PC-9 (cell line): ENCODE results near the gene CEP44. TPM values are rescaled to one million over a fixed set of nuclear protein-coding genes. Genes with fewer than 3 reads are reported as not detected.

Source experiments
- BruUV-seq: library from RNA; stranded (reverse); fragments of 400-500 nt; replicated peaks from 2 replicates; lab custom pipeline; 2021; lab: Mats Ljungman, UMichigan
- CTCF ChIA-PET: fragments of 300-600 bp; sonication (Branson Sonifier 250); formaldehyde crosslinking; loops from one replicate; lab custom pipeline; 2022; ENCODE audit warnings: antibody characterized with exemption; lab: Charles Lee
- POLR2A ChIA-PET: fragments of 300-600 bp; sonication (Branson Sonifier 250); formaldehyde crosslinking; loops from one replicate; lab custom pipeline; 2022; ENCODE audit warnings: antibody characterized with exemption; ENCODE audit not compliant: unreplicated experiment; lab: Charles Lee
- DNase-seq, 2 experiments: peaks; one replicate each; pipeline versions ENCODE4 v3.0.0 to v3.0.0-alpha.2; 2015 to 2022; ENCODE audit warnings: mixed read lengths in 1 of 2
- H2AFZ ChIP-seq: fragments of 200-600 bp; sonication (generic); 2 replicates; pipeline ENCODE4 v1.8.1; 2017; ENCODE audit warnings: antibody characterized with exemption
- H3F3A ChIP-seq: fragments of 200-600 bp; sonication (generic); 2 replicates; pipeline ENCODE4 v1.8.1; 2017; ENCODE audit warnings: antibody characterized with exemption, mild to moderate bottlenecking, low read depth; ENCODE audit not compliant: insufficient read depth
- H3K27ac ChIP-seq: fragments of 200-600 bp; sonication (generic); 2 replicates; pipeline ENCODE4 v1.6.1; 2016; ENCODE audit warnings: mixed run types
- H3K27me3 ChIP-seq: fragments of 200-600 bp; sonication (generic); 2 replicates; pipeline ENCODE4 v1.6.1; 2016; ENCODE audit warnings: low read depth, mixed run types; ENCODE audit not compliant: insufficient read depth
- H3K36me3 ChIP-seq: fragments of 200-600 bp; sonication (generic); 2 replicates; pipeline ENCODE4 v1.6.1; 2016; ENCODE audit warnings: low read depth, mixed run types
- H3K4me1 ChIP-seq: fragments of 200-600 bp; sonication (generic); replicated peaks from 2 replicates; pipeline ENCODE4 v1.6.1; 2016; ENCODE audit warnings: mixed run types; ENCODE audit not compliant: insufficient read depth
- H3K4me2 ChIP-seq: fragments of 200-600 bp; sonication (generic); 2 replicates; pipeline ENCODE4 v1.6.1; 2017; ENCODE audit warnings: mixed run types
- H3K4me3 ChIP-seq: fragments of 200-600 bp; sonication (generic); 2 replicates; pipeline ENCODE4 v1.6.1; 2016; ENCODE audit warnings: mixed run types
- H3K79me2 ChIP-seq: fragments of 200-600 bp; sonication (generic); 2 replicates; pipeline ENCODE4 v1.6.1; 2017; ENCODE audit warnings: low read depth, mixed run types
- H3K9me2 ChIP-seq: fragments of 200-600 bp; sonication (generic); 2 replicates; pipeline ENCODE4 v1.8.1; 2017; ENCODE audit warnings: mild to moderate bottlenecking; ENCODE audit not compliant: insufficient read depth
- H3K9me3 ChIP-seq: fragments of 200-600 bp; sonication (generic); 2 replicates; pipeline ENCODE4 v1.8.1; 2016; ENCODE audit warnings: low read depth; ENCODE audit not compliant: insufficient read depth
- H4K20me1 ChIP-seq: fragments of 200-600 bp; sonication (generic); 2 replicates; pipeline ENCODE4 v1.8.1; 2017; ENCODE audit not compliant: insufficient read depth
- CTCF ChIP-seq: fragments of 200-600 bp; sonication (generic); conservative IDR thresholded peaks from 2 replicates; pipeline ENCODE4 v1.6.1; 2017; ENCODE audit warnings: mixed run types, antibody characterized with exemption, mild to moderate bottlenecking, moderate library complexity
- EZH2 ChIP-seq: fragments of 200-600 bp; sonication (generic); IDR thresholded peaks from 2 replicates; pipeline ENCODE4 v1.8.0; 2017; ENCODE audit warnings: antibody characterized with exemption, low read depth
- intact Hi-C: fragments of 100-400 bp; cut with micrococcal nuclease; formaldehyde crosslinking; loops from one replicate; pipeline ENCODE4 v1.10.0; 2022; ENCODE audit not compliant: unreplicated experiment
- total RNA-seq: library from RNA; stranded (reverse); gene quantifications from 2 replicates; pipeline ENCODE4 v1.2.3, GENCODE V29; 2021

CEP44 gene
- total RNA-seq, 1 experiment from 2014 or later = 22.4 TPM

GRCh38 chr4:174255786-174256185, 27.9 kb upstream of the CEP44 start:
- no TSS peak for BruUV-seq
- Histone ChIP-seq H3F3A (no peaks in the 10 kb centered on the region), H3K36me3 (no peaks in the 10 kb centered on the region), H3K9me2 (no peaks in the 10 kb centered on the region), H3K9me3 (no peaks in the 10 kb centered on the region), H3K4me2 (no peak overlapping the region), H4K20me1 (no peaks in the 10 kb centered on the region), H3K4me1 (no peaks in the 10 kb centered on the region), H2AFZ (no peak overlapping the region), H3K27ac (no peak overlapping the region), H3K4me3 (no peak overlapping the region), H3K79me2 (no peaks in the 10 kb centered on the region), H3K27me3 (no peaks in the 10 kb centered on the region)
- DNase-seq = no peak
- POLR2A ChIA-PET = no interaction called here
- intact Hi-C loops = no loop called here
- TF ChIP-seq CTCF (no peak), EZH2 (no peak)
- CTCF ChIA-PET = no interaction called here

GRCh38 chr4:174256277-174256713, 27.4 kb upstream of the CEP44 start:
- intact Hi-C loops = no loop called here
- H4K20me1 ChIP-seq = no peaks in the 10 kb centered on the region
- H3K27ac ChIP-seq = no peak overlapping the region
- CTCF ChIA-PET = no interaction called here
- DNase-seq = no peak
- no TSS peak for BruUV-seq
- no peaks in the 10 kb centered on the region for H3K36me3 ChIP-seq
- no peaks in the 10 kb centered on the region for H3K27me3 ChIP-seq
- no peak for TF ChIP-seq CTCF
- no peak for TF ChIP-seq EZH2
- H3K4me3 ChIP-seq = no peak overlapping the region
- H3K4me1 ChIP-seq = no peaks in the 10 kb centered on the region
- no peaks in the 10 kb centered on the region for H3K9me2 ChIP-seq
- no peaks in the 10 kb centered on the region for H3K9me3 ChIP-seq
- H3K79me2 ChIP-seq = no peaks in the 10 kb centered on the region
- no peak overlapping the region for H3K4me2 ChIP-seq
- POLR2A ChIA-PET = no interaction called here
- H3F3A ChIP-seq = no peaks in the 10 kb centered on the region
- no peak overlapping the region for H2AFZ ChIP-seq

GRCh38 chr4:174259580-174259979, 24.1 kb upstream of the CEP44 start:
- H3K9me3 ChIP-seq = no peaks in the 10 kb centered on the region
- no peak overlapping the region for H3K4me2 ChIP-seq
- no peaks in the 10 kb centered on the region for H3F3A ChIP-seq
- H3K9me2 ChIP-seq = no peaks in the 10 kb centered on the region
- no peak overlapping the region for H3K4me3 ChIP-seq
- no peak for DNase-seq
- no peaks in the 10 kb centered on the region for H4K20me1 ChIP-seq
- no peaks in the 10 kb centered on the region for H3K36me3 ChIP-seq
- no peaks in the 10 kb centered on the region for H3K4me1 ChIP-seq
- no peak overlapping the region for H3K27ac ChIP-seq
- CTCF ChIA-PET = no interaction called here
- TF ChIP-seq EZH2 (no peak), CTCF (no peak)
- H3K79me2 ChIP-seq = no peaks in the 10 kb centered on the region
- intact Hi-C loops = no loop called here
- no peak overlapping the region for H2AFZ ChIP-seq
- POLR2A ChIA-PET = no interaction called here
- no peaks in the 10 kb centered on the region for H3K27me3 ChIP-seq
- BruUV-seq = no TSS peak
